Ascending aorta (tissue), 2 donors: Measurements from ENCODE around the gene TCF4. TPM values are rescaled to one million over a fixed set of nuclear protein-coding genes. Genes with fewer than 3 reads are reported as not detected.

Experiments used
- DNase-seq, 2 donors: peaks; one replicate each; pipeline ENCODE4 v3.0.0-alpha.2; 2019; ENCODE audit warnings: low spot score in 2 of 2
- H3K27ac ChIP-seq, 2 donors: fragments of 200-600 bp; sonication (generic); one replicate each; pipeline ENCODE4 v1.5.1; 2016 to 2017; ENCODE audit warnings: mild to moderate bottlenecking in 1 of 2
- H3K27me3 ChIP-seq: fragments of 200-600 bp; sonication (generic); one replicate; pipeline ENCODE4 v1.5.1; 2017
- H3K36me3 ChIP-seq, 2 donors: fragments of 200-600 bp; sonication (generic); one replicate each; pipeline ENCODE4 v1.5.1; 2016
- H3K4me1 ChIP-seq, 2 donors: fragments of 200-600 bp; sonication (generic); one replicate each; pipeline ENCODE4 v1.5.1; 2016 to 2017; ENCODE audit warnings: mild to moderate bottlenecking in 1 of 2
- H3K4me3 ChIP-seq, 2 donors: fragments of 200-600 bp; sonication (generic); one replicate each; pipeline ENCODE4 v1.5.1; 2016 to 2017; ENCODE audit warnings: mild to moderate bottlenecking in 1 of 2
- H3K9me3 ChIP-seq, 2 donors: fragments of 200-600 bp; sonication (generic); one replicate each; pipeline ENCODE4 v1.5.1; 2016
- CTCF ChIP-seq, 3 experiments: fragments of 200-600 bp in 2 of 3; fragments of 450-650 bp in 1 of 3; sonication (generic) in 2 of 3; IDR thresholded peaks; one replicate each; pipeline ENCODE4 v1.5.1; 2016 to 2019; ENCODE audit warnings: antibody characterized with exemption in 3 of 3, mild to moderate bottlenecking in 1 of 3, moderate library complexity in 1 of 3
- intact Hi-C: fragments of 100-400 bp; cut with DNase I; formaldehyde crosslinking; loops from one replicate; pipeline ENCODE4 v1.15.1; 2023
- total RNA-seq: library from RNA; depleted of rRNA; stranded (reverse); fragments of >200 nt; gene quantifications from one replicate; pipeline ENCODE4 v1.1.0, GENCODE V29; 2016

TCF4 gene
- total RNA-seq, 1 donor from 2014 or later, result 180 TPM

GRCh38 chr18:55256226-55256928 lies 331.6 kb downstream of the TCF4 start:
- Histone ChIP-seq H3K27me3 (no peaks in the 10 kb centered on the region), H3K27ac (no peak overlapping the region), H3K4me1 (peaks cover 0 to 20% of the 10 kb centered on the region in 2 donors), H3K36me3 (peaks cover 17 to 61% of the 10 kb centered on the region in 2 donors), H3K9me3 (peaks cover 0 to 7% of the 10 kb centered on the region in 2 donors), H3K4me3 (no peak overlapping the region)
- DNase-seq, result no peak
- TF ChIP-seq CTCF (IDR thresholded peaks at IDR 0.05), result no peak
- intact Hi-C loops, result no loop called here

DNA sequence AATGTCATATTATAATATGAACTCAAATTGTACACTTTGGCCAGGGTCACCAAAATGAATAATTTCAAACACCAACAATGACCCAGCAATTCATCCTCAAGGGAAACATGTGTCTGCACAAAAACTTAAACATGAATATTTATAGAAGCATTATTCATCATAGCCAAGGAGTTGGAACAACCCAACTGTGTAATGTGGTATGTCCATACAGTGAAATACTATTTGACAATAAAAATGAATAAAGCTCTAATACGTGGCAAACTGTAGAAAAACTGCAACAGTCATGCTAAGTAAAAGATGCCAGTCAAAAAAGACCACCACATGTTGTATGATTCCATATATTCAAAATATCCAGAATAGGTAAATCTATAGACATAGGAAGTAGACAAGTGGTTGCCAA lies 334.2 kb downstream of the TCF4 start:
- no peak for TF ChIP-seq CTCF (IDR thresholded peaks at IDR 0.05)
- Histone ChIP-seq H3K27ac (peak overlapping the region; percentile 53 to 62), H3K9me3 (peaks cover 0 to 7% of the 10 kb centered on the region in 2 donors), H3K4me3 (peak overlapping the region in 1 of 2 donors; percentile 3), H3K4me1 (peaks cover 0 to 21% of the 10 kb centered on the region in 2 donors), H3K27me3 (no peaks in the 10 kb centered on the region), H3K36me3 (peaks cover 8 to 43% of the 10 kb centered on the region in 2 donors)
- DNase-seq, result no peak
- intact Hi-C loops, result no loop called here

DNA sequence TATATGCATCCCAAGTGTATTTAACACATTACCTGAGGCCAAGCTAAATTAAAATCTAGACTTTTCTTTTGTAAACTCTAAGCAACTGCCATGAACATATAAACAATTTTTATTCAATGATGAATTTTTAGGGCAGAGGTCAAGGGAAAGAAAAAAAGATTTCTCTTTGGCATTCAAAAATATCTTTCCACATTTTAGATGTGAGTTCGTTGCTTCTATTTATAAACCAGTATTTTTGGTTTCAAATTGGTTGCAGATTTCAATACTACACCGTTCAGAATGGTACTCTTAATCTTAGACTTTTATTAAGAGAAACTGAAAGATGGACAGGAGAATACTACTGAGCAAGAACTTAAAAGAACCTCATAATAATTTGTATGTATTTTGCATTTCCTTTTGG lies 335.1 kb downstream of the TCF4 start:
- TF ChIP-seq CTCF (IDR thresholded peaks at IDR 0.05), result no peak
- intact Hi-C loops, result no loop called here
- H3K36me3 ChIP-seq, result peaks cover 8 to 39% of the 10 kb centered on the region in 2 donors
- peak overlapping the region; percentile 53 to 62 for H3K27ac ChIP-seq
- no peaks in the 10 kb centered on the region for H3K27me3 ChIP-seq
- H3K4me3 ChIP-seq, result peak overlapping the region; percentile 16 to 21
- H3K9me3 ChIP-seq, result peaks cover 0 to 7% of the 10 kb centered on the region in 2 donors
- peaks cover 0 to 23% of the 10 kb centered on the region in 2 donors for H3K4me1 ChIP-seq
- no peak for DNase-seq

- Histone ChIP-seq H3K36me3 (peaks cover 8 to 34% of the 10 kb centered on the region in 2 donors), H3K27me3 (no peaks in the 10 kb centered on the region), H3K4me1 (peaks cover 0 to 28% of the 10 kb centered on the region in 2 donors), H3K27ac (peak overlapping the region; percentile 53 to 62), H3K4me3 (peak overlapping the region; percentile 16 to 21), H3K9me3 (peaks cover 0 to 7% of the 10 kb centered on the region in 2 donors)
- no peak for TF ChIP-seq CTCF (IDR thresholded peaks at IDR 0.05)
- intact Hi-C loops, result no loop called here
- no peak for DNase-seq
Measured at GRCh38 chr18:55252053-55252675, 335.8 kb downstream of the TCF4 start.

GRCh38 chr18:55251254-55251971 lies 336.6 kb downstream of the TCF4 start:
- Histone ChIP-seq H3K36me3 (peaks cover 8 to 28% of the 10 kb centered on the region in 2 donors), H3K4me1 (peaks cover 0 to 29% of the 10 kb centered on the region in 2 donors), H3K4me3 (peak overlapping the region in 1 of 2 donors; percentile 0), H3K27me3 (no peaks in the 10 kb centered on the region), H3K27ac (peak overlapping the region; percentile 53 to 62), H3K9me3 (peaks cover 0 to 7% of the 10 kb centered on the region in 2 donors)
- no peak for DNase-seq
- intact Hi-C loops, result no loop called here
- no peak for TF ChIP-seq CTCF (IDR thresholded peaks at IDR 0.05)
